Fibroblast of gingiva (primary cell): Measurements from ENCODE around the gene RPL36A.
A peak's percentile ranks its signal among the peaks of the same experiment; 100 is the strongest.

Source experiments
- DNase-seq: peaks from one replicate; pipeline ENCODE4 v3.0.0-alpha.2; 2011; ENCODE audit warnings: low read depth

The RPL36A gene

GRCh38 chrX:101442085-101442484 lies 51.3 kb downstream of the RPL36A start:
- DNase-seq: peak; percentile 11
